Stimulated activated CD8-positive, alpha-beta memory T cell treated with anti-CD3 and anti-CD28 coated beads, Interleukin-7, amount 100 ng/mL, for 48 hours (primary cell): ENCODE results near the gene CCDC66.
"Not testable (repeated sequence)": the region's sequence is repeated elsewhere in the genome, so short reads cannot be mapped to it uniquely, and the experiment has no call there.

ENCODE experiments used
- DNase-seq, 2 donors: peaks; one replicate each; pipeline ENCODE4 v3.0.0-alpha.2; 2020; ENCODE audit warnings: low read depth in 1 of 2; ENCODE audit errors: extremely low read depth in 1 of 2

Gene CCDC66

GRCh38 chr3:56556908-56557830 is at the start of gene CCDC66:
CCDC66 (plus strand) TSS chr3:56557175; CDS start chr3:56557243, 68 bp downstream.
- DNase-seq, result peak; percentile 83 to 91

- DNase-seq, result no peak
Measured at GRCh38 chr3:56519641-56520040, 37.3 kb upstream of the CCDC66 start.

- no peak for DNase-seq
Measured at GRCh38 chr3:56522374-56522773, 34.6 kb upstream of the CCDC66 start.

GRCh38 chr3:56525291-56525690 is 31.7 kb upstream of the CCDC66 start:
- DNase-seq, result no peak

DNA sequence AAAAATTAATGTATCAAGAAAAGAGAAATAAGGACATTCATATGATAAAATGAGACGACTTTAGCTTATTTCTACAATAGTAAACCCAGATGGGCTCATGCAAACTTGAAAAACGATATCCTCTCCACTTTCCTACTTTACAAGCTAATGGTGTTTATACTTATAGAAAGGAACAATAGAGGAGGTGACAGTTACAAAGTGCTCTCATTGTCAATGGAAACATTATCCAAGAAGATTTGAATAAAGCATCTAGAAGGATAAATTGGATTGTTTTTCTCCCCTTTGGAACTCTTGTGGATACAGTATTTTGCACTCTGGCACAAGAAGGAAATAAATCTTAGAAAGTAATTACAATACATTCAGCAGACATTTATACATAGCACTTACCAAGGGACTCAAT is 20.2 kb upstream of the CCDC66 start:
- no peak for DNase-seq

DNA sequence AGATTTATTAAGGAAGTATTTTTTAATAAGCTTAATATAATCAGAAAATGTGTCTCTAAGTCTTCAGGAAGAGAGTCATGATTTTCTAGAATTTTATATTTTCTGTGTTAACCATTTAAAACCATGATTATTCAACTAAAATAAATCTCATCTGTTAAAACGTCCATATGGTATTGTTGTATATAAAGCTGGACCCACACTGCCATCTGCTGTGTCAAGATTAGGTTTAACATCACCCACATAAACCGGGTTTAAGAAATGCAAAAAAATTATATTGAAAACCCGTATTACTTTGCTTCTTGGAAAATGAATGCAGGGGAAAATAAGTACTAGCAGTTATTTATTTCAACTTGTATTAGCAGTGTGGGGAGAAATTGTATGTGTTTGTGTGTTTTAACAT is 9.5 kb upstream of the CCDC66 start:
- no peak for DNase-seq

DNA sequence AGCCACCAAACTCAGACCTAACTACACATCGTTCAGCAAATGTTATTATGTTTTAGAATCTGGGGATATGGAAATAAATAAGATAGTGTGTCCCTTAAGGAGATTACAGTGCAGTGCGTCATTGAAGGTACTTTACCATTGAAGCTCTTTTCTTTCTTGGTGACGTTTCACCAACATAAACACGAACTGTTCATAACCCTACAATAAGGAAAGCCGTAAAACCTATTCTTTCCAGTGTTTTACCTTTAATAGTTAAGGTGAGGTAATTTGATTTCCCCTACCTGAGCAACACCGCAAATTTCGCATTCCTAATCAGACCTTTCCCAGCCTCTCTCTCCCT is 826 bp downstream of the CCDC66 start:
- DNase-seq, result no peak

- DNase-seq, result no peak
Measured at GRCh38 chr3:56573501-56573900, 16.5 kb downstream of the CCDC66 start.

GRCh38 chr3:56581941-56582340 is 25.0 kb downstream of the CCDC66 start:
- not testable (repeated sequence) for DNase-seq

- DNase-seq, result not testable (repeated sequence)
Measured at GRCh38 chr3:56584275-56584674, 27.3 kb downstream of the CCDC66 start.

DNA sequence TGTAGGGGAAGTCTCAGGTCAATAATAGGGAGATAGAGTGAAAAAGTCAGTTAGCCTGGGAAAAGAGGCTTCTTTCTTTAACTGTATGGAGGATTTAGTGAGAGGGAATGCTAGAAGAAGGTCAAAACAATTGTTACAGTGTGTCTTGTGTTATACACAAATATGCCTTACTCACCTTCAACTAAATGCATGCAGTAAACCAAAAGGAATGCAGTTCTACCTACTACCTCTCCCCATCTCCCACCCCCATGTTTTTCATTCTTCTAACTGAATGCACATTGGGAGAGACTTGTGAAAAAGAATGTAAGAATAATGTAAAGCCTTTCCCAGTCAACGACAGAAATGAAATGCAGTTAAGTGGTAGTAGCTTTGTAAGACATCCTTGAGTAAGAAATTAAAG is 33.8 kb downstream of the CCDC66 start:
- DNase-seq, result no peak

DNA sequence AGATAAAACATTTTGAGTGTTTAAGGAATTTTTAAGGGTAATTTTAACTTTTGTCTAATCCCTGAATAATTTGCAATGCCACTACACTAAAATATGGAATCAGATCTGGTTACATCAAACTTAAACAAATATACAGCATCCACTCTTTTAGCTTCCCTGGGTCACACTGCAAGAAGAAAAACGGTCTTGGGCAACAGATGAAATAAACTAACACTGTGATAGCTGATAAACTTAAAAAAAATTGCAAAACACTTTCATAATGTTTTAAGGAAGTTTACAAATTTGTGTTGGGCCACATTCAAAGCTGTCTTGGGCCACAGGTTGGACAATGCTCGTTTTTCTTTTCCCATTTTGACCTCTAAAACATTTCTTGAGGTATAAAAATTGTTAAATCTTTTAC is 34.3 kb downstream of the CCDC66 start:
- no peak for DNase-seq

DNA sequence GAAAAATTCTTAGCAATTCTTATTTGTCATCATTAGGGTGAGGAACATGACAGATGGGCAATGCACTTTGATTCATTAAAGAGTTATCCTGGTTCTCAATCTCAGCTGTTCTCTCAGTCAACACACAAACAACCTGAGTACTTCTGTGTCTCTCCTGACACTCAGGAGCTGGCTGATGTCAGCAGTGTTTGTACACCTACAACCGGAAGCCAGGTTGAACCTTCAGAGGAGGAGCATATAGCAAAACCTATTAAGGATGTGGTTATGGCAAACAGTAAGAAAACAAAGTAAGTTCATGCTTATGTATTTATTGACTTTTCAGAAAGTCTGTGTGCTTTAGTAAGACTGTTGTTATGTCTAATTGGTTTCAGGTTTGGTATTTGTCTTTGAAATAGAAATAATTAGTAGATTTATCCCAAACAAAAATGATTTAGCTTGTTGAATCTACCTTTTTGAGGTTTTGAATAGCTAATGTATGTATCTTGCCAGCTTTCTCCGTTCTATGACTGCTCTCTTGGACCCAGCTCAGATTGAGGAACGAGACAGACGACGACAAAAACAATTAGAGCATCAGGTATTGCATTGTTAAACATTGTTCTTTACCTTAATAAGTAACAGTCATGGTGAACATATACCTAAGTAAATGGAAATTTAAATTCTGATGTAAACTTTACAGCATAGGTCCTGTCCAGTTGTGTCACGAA is 36.6 kb downstream of the CCDC66 start:
- DNase-seq, result peak in 1 of 2 donors; percentile 15

GRCh38 chr3:56595975-56596840 is 39.2 kb downstream of the CCDC66 start:
- DNase-seq, result no peak

- not testable (repeated sequence) for DNase-seq
Measured at GRCh38 chr3:56608479-56608878, 51.5 kb downstream of the CCDC66 start.

- DNase-seq, result no peak
Measured at GRCh38 chr3:56610669-56611335, 53.8 kb downstream of the CCDC66 start.

DNA sequence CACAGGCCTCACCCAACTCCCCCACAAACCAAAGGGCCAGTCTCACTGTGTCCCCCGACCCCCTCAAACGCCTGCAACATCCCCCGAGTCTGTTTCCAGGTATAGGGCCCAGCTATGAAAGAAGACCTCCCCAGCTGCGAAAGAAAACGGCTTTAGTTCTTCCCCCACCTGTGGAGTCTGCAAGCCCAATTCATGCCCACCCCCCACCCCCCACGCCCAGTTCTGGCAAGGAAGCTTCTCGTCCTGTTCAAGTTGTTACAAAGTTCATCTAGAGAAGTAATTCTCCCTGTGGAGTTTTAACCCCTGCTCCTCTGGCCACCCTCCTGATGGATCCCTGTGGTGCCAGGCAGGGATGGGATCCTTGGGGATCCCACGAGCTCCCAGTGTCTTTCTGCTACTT is 54.4 kb downstream of the CCDC66 start:
- no peak for DNase-seq

DNA sequence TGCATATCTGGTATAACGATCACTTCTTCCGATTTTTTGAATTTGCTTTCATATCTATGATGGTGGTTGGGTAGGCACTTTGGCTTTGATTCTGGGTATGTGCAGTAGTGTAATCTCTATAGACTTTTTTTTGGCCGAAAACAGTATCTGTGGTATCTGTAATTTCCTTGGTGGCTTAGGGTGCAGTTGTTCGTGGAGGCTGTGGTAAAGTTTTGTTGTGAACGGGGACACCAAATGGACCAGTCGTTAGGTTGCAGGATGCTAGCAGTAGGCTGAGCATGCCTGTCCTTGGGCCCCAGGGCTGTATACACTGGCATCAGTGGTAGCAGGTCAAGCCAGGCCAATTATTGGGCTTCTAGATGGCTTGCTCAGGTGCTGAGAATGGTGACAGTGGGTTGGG is 55.2 kb downstream of the CCDC66 start:
- DNase-seq, result no peak

DNA sequence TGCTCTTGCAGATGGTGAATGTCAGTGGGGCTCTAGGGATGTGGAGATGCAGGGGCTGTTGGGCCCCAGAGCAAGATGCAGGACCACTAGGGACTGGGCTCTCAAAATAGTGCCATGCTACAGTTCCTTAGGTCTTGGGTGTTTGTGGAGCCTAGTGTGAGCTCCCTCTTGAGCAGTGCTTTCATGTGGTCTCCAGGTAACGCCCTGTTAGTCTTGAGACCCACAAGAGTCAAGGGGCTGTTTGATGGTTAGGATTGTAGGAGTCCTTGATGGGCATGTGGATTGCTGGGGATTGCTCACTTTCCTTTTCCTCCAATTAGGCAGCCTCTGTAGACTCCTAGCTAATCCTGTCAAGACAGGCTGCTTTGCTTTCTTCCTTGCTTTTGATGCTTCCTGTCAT is 56.0 kb downstream of the CCDC66 start:
- no peak for DNase-seq

DNA sequence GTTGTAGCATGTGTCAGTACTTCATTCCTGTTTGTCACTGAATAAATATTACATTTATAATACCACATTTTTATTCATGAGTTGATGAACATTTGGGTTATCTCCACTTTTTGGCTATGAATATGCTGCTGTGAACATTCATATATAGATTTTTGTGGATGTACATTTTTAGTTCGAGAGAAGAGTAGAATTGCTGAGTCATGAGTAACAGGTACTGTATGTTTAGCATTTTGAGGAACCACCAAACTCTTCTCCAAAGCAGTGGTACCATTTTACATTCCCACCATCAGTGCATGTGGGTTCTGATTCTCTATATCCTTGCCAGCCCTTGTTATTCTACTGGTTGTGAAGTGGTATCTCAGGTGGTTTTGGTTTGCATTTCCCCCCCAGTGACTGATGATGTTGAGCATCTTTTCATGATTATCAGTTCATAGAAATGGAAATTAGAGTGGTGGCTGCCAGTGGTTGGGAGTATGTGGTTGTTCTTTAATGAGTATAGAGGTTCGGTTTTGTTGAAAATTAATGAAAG is 59.6 kb downstream of the CCDC66 start:
- DNase-seq, result no peak
